ENCODE measurements around the gene MED29.

The MED29 gene

DNA sequence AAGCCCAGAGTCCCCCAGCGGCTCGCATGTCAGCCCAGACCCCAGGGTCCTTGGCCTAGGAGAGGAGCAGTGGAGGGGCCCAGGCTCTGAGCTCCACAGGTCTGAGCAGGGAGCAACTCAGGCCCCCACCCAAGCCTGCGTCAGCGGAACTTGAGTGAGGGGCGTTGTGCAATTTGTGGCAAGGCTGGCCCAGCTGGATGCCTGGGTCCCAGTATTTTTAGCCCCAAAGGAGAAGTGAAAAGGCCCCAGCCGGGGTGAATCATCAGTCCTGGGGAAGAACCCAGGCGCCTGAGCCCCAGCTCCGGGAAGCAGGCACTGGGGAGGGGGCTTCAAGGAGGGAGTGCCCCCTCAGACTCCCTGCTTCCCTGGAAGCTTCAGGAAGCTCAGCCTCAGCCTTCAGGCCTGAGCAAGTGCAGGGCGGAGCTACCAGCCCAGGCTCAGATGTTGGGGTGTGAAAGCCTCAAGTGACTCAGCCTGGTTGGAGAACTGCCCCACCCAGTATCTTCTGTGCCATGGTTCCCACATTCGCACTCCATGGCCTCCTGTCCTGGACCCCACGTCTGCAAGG, 7.2 kb downstream of the MED29 start:
- no peak for DNase-seq (ENCODE audit: low read depth)

DNA sequence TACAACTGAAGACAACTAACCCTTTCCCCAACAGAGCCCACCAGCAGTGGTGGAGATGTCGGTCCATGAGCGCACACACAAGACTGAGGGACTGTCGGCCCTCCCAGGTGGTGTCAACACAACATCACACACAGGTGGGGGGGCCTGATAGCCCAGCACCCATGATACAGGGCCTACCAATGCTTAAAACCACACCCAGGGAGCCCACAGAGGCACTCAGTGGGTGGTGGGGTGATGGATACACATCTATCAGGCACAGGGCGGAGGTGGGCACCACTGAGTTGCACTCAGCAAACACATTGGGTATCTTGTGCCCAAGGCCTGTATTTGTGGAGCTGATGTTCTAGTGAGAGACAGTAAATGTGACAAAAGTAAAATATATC, 8.5 kb downstream of the MED29 start:
- no peak for DNase-seq (ENCODE audit: low read depth)

DNA sequence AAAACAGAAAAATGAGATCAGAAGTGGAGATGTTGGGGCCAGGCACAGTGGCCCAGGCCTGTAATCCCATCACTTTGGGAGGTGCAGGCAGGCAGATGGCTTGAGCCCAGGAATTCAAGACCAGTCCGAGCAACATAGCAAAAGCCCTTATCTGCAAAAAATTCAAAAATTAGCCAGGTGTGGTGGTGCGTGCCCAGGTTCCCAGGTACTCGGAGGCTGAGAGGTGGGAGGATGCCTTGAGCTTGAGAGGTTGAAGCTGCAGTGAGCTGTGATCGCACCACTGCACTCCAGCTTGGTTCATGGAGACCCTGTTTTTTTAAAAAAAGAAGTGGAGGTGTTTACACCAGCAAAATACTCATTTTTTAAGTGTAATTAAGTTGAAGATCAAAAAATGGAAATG, 8.9 kb downstream of the MED29 start:
- DNase-seq (ENCODE audit: low read depth) = no peak

DNA sequence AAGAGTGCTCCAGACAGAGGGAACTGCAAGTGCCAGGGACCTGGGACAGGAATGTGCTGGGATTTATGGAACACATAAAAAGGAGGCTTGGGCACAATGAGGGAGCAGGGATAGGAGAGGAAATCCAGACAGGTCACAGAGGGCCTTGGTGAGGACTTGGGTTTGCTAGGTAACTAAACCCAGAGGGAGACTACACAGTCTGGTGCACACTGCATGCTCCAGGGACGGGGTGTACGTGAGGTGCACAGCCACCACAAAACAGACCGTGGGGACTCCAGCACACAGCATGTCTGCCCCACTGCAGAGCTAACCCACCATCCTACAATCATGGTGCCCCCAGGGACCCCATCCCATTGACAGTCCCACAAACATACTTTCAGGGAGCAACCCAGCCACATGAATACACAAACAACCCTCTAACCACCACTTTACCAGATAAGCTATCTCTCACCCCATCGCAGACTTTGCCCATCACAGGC, 9.9 kb downstream of the MED29 start:
- no peak for DNase-seq (ENCODE audit: low read depth)

DNA sequence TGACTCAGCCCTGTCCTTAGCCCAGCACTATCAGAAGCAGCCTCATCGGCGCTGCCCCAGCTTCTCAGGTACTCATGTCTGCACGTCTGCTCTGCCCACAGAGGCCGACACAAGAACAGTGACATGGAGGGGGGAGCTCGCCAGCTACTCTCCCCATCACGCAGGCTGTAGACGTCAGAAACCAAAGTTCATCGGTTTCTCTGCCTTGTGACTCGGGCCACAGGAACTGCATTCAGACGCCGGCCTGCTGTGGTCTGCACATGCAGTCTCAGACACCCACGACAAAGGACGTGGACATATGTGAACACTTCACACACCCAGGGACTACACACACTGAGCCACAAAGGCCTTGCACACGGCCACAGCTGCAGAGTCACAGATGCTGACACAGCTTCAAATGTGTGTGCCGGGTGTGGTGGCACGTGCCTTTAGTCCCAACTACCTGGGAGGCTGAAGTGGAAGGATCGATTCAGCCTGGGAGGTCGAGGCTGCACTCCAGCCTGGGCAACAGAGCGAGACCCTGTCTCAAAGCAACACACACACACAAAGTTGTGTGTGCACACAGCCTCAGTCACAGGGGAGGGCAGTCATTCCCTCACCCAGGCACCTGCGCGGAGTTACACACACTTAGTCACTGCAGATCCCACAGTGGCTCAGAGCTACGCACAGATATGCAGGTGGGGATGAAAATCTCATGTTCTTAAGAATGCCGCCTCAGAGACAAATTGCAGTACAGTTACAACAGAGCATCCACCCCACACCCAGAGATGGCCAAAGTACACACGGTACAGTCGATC, 10.6 kb downstream of the MED29 start:
- DNase-seq (ENCODE audit: low read depth) = no peak

DNA sequence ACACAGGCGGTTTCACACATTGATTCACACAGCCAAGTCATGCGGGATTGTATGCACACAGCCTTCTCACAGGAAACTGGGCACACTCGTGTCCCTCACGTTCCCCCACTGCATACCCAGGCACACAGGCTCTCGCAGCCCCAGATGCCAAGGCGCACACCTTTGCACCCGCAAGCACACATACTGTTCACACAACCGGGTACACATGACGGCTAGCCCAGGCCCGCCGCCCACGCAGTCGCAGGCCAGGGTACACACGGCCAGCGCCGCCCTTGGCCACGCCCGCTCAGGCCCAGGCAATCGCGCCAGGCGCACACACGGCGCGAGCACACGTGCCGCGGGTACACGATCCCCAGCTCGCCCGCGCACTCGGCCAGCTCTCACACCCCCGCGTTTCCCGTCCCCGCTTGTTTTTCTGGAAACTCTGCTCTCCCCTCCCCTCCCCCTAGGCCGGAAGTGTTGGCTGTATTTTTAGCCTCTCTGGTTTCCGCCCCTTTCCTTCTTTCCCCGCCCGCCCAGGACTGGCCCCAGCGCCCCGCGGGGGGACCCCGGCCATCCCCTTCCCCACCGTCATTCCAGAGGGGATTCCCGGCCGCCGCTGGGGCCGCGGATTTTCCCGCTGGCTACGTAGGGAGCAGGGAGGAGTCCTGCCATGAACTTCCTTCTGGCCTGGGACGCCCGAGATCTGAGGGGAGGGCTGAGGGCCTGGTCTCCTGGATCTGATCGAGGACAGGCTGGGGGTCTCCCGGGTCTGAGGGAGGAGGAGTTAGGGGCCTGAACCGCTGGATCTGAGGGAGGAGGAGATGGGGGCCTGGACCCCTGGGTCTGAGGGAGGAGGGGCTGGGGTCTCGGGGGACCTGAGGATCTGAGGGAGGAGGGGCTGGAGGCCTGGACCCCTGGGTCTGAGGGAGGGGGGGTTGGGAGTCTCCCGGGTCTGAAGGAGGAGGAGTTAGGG, 11.4 kb downstream of the MED29 start:
- DNase-seq (ENCODE audit: low read depth) = no peak

DNA sequence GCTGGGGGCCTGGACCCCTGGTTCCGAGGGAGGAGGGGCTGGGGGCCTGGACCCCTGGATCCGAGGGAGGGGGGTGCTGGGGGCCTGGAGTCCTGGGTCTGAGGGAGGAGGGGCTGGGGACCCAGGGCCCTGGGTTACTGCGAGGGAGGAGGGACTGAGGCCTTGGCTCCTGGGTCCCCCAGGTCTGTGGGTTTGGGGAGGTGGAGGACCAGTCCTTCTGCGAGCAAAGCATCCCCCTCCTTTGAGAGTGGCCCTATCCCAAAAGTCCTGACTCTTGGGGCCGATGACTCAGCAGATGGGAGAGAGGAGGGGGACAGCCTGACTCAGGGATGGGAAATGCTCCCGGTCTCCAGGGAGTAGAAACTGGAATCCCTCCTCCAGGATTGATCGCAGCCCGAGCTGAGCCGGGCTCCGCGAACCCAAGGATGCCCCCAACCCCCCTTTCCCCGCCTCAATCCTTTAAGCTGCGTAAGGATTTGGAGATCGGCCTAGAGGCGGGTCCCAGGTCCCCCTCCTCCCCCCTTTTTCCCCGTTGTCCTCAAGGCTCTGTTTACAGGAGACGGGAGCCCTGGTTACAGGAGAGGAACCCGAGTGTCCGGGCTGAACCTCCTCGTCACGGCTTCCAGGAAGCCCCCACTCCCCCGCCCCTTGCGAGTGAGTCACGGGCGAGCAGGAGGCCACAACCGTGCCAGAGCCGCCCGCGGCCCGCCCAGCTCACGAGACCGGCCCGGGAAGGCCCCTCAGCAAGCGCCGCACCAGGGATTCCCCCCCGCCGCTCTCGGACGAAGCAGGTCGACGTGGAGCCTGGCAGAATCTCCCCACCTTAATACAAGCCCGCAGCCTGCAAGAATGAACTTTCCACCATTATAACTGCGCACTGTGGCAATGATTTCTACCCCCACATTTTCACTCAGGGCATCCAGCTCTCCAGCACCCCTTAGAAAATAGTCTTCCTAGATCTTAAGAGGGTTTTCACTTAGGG, 12.4 kb downstream of the MED29 start:
- peak; percentile 98 for DNase-seq (ENCODE audit: low read depth)

DNA sequence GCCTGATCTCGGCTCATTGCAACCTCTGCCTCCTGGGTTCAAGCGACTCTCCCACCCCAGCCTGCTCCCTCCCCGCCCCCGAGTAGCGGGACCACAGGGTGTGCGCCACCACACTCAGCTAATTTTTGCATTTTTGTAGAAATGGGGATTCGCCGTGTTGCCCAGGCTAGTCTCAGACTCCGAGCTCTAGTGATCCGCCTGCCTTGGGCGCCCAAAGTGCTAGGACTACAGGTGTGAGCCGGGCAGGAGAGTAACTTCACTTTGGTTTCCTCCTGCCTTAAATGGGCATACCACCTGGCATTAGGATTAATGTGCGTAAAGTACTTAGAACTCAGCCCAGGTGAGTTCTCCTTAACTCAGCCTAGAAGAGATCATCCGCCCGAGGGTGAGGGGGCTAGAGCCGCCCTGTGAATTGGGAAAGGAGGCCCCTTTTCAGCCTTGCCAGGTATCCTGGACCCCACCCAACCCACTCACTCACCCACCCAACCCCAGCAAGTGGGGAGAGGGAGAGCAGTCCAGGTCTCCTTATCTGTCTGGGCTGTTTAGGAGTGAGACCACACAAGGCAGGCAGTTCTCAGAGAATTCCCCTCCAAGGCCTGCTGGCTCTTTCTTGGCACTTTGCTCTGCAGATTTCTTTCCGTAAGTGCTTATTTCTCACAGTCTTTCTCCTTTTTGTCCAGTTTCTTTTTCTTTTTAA, 14.2 kb downstream of the MED29 start:
- DNase-seq (ENCODE audit: low read depth) = no peak

DNA sequence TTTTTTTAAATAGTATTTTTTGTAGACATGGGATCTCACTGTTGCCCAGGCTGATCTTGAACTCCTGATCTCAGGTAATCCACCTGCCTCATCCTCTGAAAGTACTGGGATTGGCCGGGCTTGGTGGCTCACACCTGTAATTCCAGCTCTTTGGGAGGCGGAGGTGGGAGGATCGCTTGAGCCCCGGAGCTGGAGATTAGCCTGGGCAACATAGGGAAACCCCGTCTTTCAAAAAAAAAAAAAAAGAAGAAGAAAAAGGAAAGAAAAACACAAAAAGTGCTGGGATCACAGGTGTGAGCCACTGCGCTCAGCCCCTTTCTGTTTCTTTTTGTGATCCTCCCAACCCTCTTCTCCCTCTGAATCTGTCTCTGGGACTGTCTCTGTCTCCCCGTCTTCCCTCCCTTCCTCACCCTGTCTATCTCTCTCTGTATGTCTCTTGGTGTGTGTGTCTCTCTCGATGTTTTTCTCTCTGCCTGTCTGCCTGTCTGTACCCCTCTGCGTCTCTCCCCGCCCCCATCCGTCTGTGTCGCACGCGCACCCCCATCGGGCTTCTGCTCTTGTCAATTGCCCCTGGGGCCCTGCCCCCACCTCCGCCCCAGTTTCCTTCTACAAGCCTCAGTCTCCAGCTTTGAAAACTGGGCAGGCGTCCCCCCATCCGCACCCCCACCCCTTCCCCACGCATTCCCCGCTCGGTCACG, 14.9 kb downstream of the MED29 start:
- DNase-seq (ENCODE audit: low read depth) = no peak

DNA sequence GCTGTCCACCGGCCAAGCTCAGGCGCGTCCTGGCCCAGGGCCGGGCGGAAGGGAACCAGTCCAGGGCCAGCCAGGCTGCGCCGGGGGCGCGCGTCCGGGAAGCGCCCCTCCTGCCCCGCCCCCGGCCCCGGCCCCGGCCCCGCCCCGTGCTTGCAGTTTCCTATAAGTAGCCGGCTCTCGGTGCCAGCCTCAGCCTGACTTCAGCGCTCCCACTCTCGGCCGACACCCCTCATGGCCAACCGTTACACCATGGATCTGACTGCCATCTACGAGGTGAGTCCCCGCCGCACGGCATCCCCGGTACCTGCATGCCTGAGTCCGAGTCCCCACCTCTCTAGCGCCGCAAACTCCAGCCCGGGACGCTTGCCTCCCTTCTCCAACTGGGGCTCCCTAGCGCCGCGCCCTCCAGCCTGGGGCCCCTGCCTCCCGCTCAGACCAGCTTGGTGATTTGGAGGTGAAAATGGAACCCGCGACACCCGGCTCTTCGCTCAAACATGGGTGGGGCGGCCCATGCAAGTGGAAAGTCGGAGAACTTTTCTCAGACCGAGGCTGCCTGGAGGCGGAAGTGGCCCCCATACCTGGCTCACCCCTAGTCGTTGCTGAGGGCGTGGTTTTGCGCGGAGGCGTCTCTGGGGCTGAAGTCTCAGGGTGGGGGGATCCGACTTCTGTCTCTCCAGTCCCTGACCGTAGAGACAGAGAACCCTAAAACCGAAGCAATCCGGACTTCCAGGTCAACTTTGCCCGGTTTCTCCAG, 15.7 kb downstream of the MED29 start, which contains the start of gene ZFP36:
ZFP36 (plus strand) TSS at position 192 of the 754 bp plus-strand sequence; CDS start at position 250, 58 bp downstream.
- DNase-seq (ENCODE audit: low read depth) = no peak

DNA sequence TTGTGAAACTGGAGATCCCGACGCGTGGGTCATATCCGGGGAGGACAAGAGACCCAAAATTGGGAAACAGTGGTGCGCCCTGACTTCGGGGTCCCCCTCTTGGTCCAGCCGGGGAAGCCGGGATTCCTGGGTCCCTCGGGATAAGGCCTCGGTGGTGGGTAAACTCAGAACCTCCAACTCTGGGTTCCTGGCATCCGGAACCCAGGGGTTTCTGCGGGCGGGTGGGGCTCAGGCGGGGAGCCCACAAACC, 16.2 kb downstream of the MED29 start:
- DNase-seq (ENCODE audit: low read depth) = no peak

DNA sequence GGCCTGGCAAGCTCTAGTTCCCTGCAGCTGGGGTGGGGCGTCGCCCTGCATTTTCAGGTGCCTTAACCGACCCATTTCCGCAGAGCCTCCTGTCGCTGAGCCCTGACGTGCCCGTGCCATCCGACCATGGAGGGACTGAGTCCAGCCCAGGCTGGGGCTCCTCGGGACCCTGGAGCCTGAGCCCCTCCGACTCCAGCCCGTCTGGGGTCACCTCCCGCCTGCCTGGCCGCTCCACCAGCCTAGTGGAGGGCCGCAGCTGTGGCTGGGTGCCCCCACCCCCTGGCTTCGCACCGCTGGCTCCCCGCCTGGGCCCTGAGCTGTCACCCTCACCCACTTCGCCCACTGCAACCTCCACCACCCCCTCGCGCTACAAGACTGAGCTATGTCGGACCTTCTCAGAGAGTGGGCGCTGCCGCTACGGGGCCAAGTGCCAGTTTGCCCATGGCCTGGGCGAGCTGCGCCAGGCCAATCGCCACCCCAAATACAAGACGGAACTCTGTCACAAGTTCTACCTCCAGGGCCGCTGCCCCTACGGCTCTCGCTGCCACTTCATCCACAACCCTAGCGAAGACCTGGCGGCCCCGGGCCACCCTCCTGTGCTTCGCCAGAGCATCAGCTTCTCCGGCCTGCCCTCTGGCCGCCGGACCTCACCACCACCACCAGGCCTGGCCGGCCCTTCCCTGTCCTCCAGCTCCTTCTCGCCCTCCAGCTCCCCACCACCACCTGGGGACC, 16.6 kb downstream of the MED29 start:
- DNase-seq (ENCODE audit: low read depth) = no peak

DNA sequence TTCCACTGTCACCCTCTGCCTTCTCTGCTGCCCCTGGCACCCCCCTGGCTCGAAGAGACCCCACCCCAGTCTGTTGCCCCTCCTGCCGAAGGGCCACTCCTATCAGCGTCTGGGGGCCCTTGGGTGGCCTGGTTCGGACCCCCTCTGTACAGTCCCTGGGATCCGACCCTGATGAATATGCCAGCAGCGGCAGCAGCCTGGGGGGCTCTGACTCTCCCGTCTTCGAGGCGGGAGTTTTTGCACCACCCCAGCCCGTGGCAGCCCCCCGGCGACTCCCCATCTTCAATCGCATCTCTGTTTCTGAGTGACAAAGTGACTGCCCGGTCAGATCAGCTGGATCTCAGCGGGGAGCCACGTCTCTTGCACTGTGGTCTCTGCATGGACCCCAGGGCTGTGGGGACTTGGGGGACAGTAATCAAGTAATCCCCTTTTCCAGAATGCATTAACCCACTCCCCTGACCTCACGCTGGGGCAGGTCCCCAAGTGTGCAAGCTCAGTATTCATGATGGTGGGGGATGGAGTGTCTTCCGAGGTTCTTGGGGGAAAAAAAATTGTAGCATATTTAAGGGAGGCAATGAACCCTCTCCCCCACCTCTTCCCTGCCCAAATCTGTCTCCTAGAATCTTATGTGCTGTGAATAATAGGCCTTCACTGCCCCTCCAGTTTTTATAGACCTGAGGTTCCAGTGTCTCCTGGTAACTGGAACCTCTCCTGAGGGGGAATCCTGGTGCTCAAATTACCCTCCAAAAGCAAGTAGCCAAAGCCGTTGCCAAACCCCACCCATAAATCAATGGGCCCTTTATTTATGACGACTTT, 17.4 kb downstream of the MED29 start:
- DNase-seq (ENCODE audit: low read depth) = no peak

DNA sequence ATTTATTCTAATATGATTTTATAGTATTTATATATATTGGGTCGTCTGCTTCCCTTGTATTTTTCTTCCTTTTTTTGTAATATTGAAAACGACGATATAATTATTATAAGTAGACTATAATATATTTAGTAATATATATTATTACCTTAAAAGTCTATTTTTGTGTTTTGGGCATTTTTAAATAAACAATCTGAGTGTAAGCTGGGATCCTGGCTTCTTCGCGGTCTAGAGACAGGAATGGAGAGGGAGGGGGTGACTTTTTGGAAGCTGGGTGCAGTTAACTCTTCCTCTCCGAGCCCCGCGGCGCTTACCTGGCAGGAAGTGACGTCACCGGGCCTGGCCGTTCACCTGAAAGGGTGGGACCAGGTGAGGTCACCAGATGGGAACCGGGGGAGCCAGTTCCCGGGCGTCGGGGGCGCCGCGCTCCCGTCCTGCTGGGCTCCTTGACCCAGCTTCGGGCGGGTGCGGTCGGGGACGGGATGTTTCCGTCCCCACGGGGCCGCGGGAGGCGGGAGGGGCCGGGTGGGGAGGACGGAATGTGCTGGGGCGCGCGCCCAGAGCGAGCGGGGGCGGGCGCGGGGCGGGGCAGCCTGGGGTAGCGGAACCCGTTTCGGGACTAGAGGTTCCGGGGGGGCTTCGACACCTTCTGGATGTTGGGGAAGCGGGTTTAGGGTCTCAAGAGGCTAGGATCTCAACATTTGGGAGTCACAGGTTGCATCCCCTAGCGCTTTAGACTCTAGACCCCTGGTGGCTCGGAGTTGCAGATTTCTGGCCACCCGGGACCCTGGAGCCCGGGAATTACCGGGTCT, 18.2 kb downstream of the MED29 start:
- no peak for DNase-seq (ENCODE audit: low read depth)

DNA sequence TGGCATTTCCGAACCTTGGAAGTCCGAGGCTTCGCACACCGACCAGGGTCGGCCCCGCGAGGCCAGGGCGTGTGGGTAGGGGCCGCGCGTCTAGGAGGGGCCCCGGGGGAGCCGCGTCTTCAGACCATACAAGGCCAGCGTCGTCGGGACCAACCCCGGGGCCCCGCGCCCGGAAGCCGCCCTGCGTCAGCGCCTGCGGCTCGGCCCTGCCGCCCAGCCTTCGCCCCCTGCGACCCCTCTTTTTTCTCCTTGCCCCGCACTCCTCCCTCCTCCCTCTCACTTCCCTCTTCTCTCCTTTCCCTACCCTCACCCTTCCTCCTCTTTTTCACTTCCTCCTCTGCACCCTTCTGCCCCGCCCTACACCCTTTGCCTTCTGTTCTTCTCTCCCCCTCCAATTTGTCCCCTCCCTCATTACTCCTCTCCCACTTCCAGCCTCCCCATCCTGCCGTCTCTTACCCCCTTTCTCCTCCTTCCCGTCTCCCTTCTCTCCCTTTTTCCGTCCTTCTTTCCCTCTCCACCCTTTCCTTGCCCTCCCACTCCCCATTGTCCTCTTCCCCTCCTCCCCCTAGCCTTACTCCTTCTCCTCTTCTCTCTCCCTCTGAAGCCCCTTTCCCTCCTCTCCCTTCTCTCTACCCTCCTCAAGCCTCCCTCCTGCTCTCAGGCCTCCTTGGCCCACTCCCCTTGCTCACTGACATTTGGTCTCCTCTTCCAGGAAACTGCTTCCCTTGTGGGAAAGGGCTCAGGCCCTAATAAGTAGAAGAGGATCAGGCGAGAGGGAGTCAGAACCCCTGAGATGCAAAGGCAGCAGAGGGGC, 19.0 kb downstream of the MED29 start:
- DNase-seq (ENCODE audit: low read depth) = no peak

DNA sequence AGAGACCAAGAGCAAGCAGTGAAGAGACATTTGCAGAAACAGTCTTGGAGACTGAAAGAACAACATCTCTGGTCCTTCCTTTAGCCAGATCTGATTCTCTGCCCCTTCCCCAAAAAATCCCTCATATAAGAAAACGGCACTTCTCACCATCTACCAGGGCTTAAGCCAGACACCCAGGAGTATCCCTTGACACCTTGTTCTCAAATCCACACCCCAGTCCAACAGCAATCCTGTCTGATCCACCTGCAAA, 19.6 kb downstream of the MED29 start:
- no peak for DNase-seq (ENCODE audit: low read depth)

All from HS-5 (cell line).